H1 (cell line): ENCODE results near the gene TFDP1. TPM values are rescaled to one million over a fixed set of nuclear protein-coding genes. Genes with fewer than 3 reads are reported as not detected.

Experiments
- CTCF ChIA-PET: fragments of 300-600 bp; sonication (Branson Sonifier 250); formaldehyde crosslinking; loops from one replicate; lab custom pipeline; 2021; ENCODE audit not compliant: partially characterized antibody; lab: Charles Lee
- POLR2A ChIA-PET: fragments of 300-600 bp; sonication (Branson Sonifier 250); formaldehyde crosslinking; loops from one replicate; lab custom pipeline; 2021; ENCODE audit warnings: inconsistent platforms; ENCODE audit not compliant: partially characterized antibody; lab: Charles Lee
- DNase-seq, 2 experiments: peaks; one replicate each; pipeline versions ENCODE4 v3.0.0 to v3.0.0-alpha.2; 2010 to 2022; ENCODE audit warnings: low spot score in 2 of 2, low read depth in 1 of 2, mixed read lengths in 1 of 2
- FAIRE-seq: peaks from 2 replicates; lab custom pipeline; 2011; peaks lifted over from hg19 to GRCh38; lab: Jason Lieb, UNC
- H2AFZ ChIP-seq: 2 replicates; pipeline ENCODE4 v1.8.1; 2012; ENCODE audit warnings: low read length, inconsistent platforms
- H2AK5ac ChIP-seq: 2 replicates; pipeline ENCODE4 v1.6.1; 2013; ENCODE audit warnings: low read depth, low read length
- H2BK120ac ChIP-seq: replicated peaks from 2 replicates; pipeline ENCODE3; 2013; ENCODE audit warnings: low read depth, low read length, inconsistent platforms
- H2BK12ac ChIP-seq: 2 replicates; pipeline ENCODE4 v1.6.1; 2013; ENCODE audit warnings: low read depth, low read length
- H2BK15ac ChIP-seq: 2 replicates; pipeline ENCODE4 v1.6.1; 2013; ENCODE audit warnings: low read length
- H2BK20ac ChIP-seq: 2 replicates; pipeline ENCODE4 v1.6.1; 2013; ENCODE audit warnings: low read length
- H2BK5ac ChIP-seq: 2 replicates; pipeline ENCODE4 v1.6.1; 2013; ENCODE audit warnings: low read depth, low read length
- H3K14ac ChIP-seq: 2 replicates; pipeline ENCODE4 v1.6.1; 2013; ENCODE audit warnings: inconsistent platforms; ENCODE audit not compliant: insufficient read length
- H3K18ac ChIP-seq: 2 replicates; pipeline ENCODE4 v1.6.1; 2013; ENCODE audit warnings: low read length; ENCODE audit errors: extremely low read depth
- H3K23ac ChIP-seq: 2 replicates; pipeline ENCODE4 v1.6.1; 2013; ENCODE audit warnings: inconsistent platforms; ENCODE audit not compliant: insufficient read length
- H3K23me2 ChIP-seq: 2 replicates; pipeline ENCODE4 v1.6.1; 2013; ENCODE audit warnings: low read depth, low read length
- H3K27ac ChIP-seq: 2 replicates; pipeline ENCODE4 v1.6.1; 2011; ENCODE audit warnings: low read depth, low read length, inconsistent platforms
- H3K27me3 ChIP-seq, 4 experiments: replicated peaks in 1 of 4; 1 replicate in 1 of 4; 2 replicates in 3 of 4; pipeline versions ENCODE4 v1.6.1 to v1.8.1; 2011 to 2013; ENCODE audit warnings: low read length in 3 of 4, mild to moderate bottlenecking in 3 of 4, inconsistent platforms in 2 of 4, mixed read lengths in 2 of 4, moderate library complexity in 1 of 4; ENCODE audit not compliant: control insufficient read depth in 3 of 4, insufficient read depth in 3 of 4; ENCODE audit errors: extremely low read depth in 1 of 4
- H3K36me3 ChIP-seq, 4 experiments: 2 replicates each; pipeline versions ENCODE4 v1.6.1 to v1.8.1; 2011 to 2013; ENCODE audit warnings: mild to moderate bottlenecking in 4 of 4, low read length in 3 of 4, moderate library complexity in 2 of 4, control low read depth in 1 of 4, inconsistent platforms in 1 of 4; ENCODE audit not compliant: insufficient read depth in 4 of 4, control insufficient read depth in 2 of 4
- H3K4ac ChIP-seq: replicated peaks from 2 replicates; pipeline ENCODE3; 2013; ENCODE audit warnings: low read length, low read depth, mixed read lengths, inconsistent platforms; ENCODE audit not compliant: insufficient read length
- H3K4me1 ChIP-seq, 4 experiments: replicated peaks in 1 of 4; 1 replicate in 1 of 4; 2 replicates in 3 of 4; pipeline versions ENCODE4 v1.6.1 to v1.8.1; 2011 to 2013; ENCODE audit warnings: low read length in 3 of 4, inconsistent platforms in 2 of 4, mixed read lengths in 1 of 4; ENCODE audit not compliant: insufficient read depth in 4 of 4, control insufficient read depth in 3 of 4
- H3K4me2 ChIP-seq, 2 experiments: 2 replicates each; pipeline versions ENCODE4 v1.6.1 to v1.8.1; 2011 to 2013; ENCODE audit warnings: low read depth in 2 of 2, low read length in 2 of 2, control low read depth in 1 of 2, inconsistent platforms in 1 of 2, mild to moderate bottlenecking in 1 of 2; ENCODE audit not compliant: insufficient read depth in 1 of 2
- H3K4me3 ChIP-seq, 4 experiments: fragments of 200-600, 300-600 bp in 1 of 4; sonication (generic), shearing (Covaris generic), sonication (Bioruptor Twin) in 1 of 4; 2 replicates each; pipeline versions ENCODE4 v1.5.1 to v1.8.1; 2011 to 2016; ENCODE audit warnings: low read length in 4 of 4, low read depth in 3 of 4, control low read depth in 2 of 4, inconsistent platforms in 2 of 4, mild to moderate bottlenecking in 2 of 4, mixed read lengths in 1 of 4, moderate library complexity in 1 of 4; ENCODE audit not compliant: insufficient read depth in 2 of 4; ENCODE audit errors: extremely low read depth in 1 of 4
- H3K56ac ChIP-seq: replicated peaks from 2 replicates; pipeline ENCODE3; 2013; ENCODE audit warnings: low read depth, mild to moderate bottlenecking, mixed read lengths, low read length, inconsistent platforms; ENCODE audit not compliant: insufficient read length
- H3K79me1 ChIP-seq: 2 replicates; pipeline ENCODE4 v1.6.1; 2013; ENCODE audit warnings: low read depth, low read length, control low read depth
- H3K79me2 ChIP-seq, 2 experiments: 2 replicates each; pipeline versions ENCODE4 v1.6.1 to v1.8.1; 2012 to 2013; ENCODE audit warnings: low read length in 2 of 2, mild to moderate bottlenecking in 2 of 2, inconsistent platforms in 1 of 2; ENCODE audit not compliant: insufficient read depth in 2 of 2, control insufficient read depth in 1 of 2
- H3K9ac ChIP-seq, 4 experiments: replicated peaks in 1 of 4; 1 replicate in 1 of 4; 2 replicates in 3 of 4; pipeline versions ENCODE4 v1.6.1 to v1.8.1; 2011 to 2013; ENCODE audit warnings: low read depth in 3 of 4, low read length in 3 of 4, control low read depth in 2 of 4, mild to moderate bottlenecking in 2 of 4, moderate library complexity in 2 of 4, inconsistent platforms in 1 of 4; ENCODE audit errors: extremely low read depth in 1 of 4
- H3K9me3 ChIP-seq, 2 experiments: 2 replicates each; pipeline versions ENCODE4 v1.6.1 to v1.8.1; 2012 to 2013; ENCODE audit warnings: mild to moderate bottlenecking in 2 of 2, moderate library complexity in 2 of 2, control low read depth in 1 of 2, inconsistent platforms in 1 of 2, low read depth in 1 of 2, low read length in 1 of 2, mixed read lengths in 1 of 2; ENCODE audit not compliant: insufficient read depth in 2 of 2
- H4K20me1 ChIP-seq, 2 experiments: replicated peaks in 1 of 2; 2 replicates each; pipeline versions ENCODE3 to v1.8.1; 2011 to 2013; ENCODE audit warnings: inconsistent platforms in 2 of 2, low read length in 2 of 2, mild to moderate bottlenecking in 1 of 2; ENCODE audit not compliant: insufficient read depth in 2 of 2, control insufficient read depth in 1 of 2
- H4K5ac ChIP-seq: 2 replicates; pipeline ENCODE4 v1.6.1; 2013; ENCODE audit warnings: low read length, low read depth, mixed read lengths, inconsistent platforms; ENCODE audit not compliant: insufficient read length
- H4K8ac ChIP-seq: 2 replicates; pipeline ENCODE4 v1.8.0; 2013; ENCODE audit warnings: mild to moderate bottlenecking, moderate library complexity, low read length, inconsistent platforms; ENCODE audit not compliant: insufficient read depth; ENCODE audit errors: extremely low read depth
- H4K91ac ChIP-seq: replicated peaks from 2 replicates; pipeline ENCODE3; 2013; ENCODE audit warnings: low read length, mixed read lengths, inconsistent platforms; ENCODE audit not compliant: insufficient read length
- MAX ChIP-seq: IDR thresholded peaks from 2 replicates; pipeline ENCODE4 v1.6.1; 2012; ENCODE audit warnings: inconsistent platforms
- TAF7 ChIP-seq: optimal IDR thresholded peaks from 2 replicates; pipeline ENCODE3; 2011; ENCODE audit warnings: low read depth, mild to moderate bottlenecking, inconsistent platforms, low read length, moderate library complexity, borderline replicate concordance
- WGBS, 2 experiments: shearing (Covaris generic) in 1 of 2; methylation state at CpG; one replicate each; pipeline versions ENCODE4 v1.1.6 to v1.1.7; 2013 to 2015; ENCODE audit warnings: low lambda C conversion rate in 2 of 2, mixed read lengths in 2 of 2, inconsistent platforms in 1 of 2, low coverage in 1 of 2, missing lambda C conversion rate in 1 of 2; ENCODE audit not compliant: insufficient replicate concordance in 2 of 2, insufficient coverage in 1 of 2, insufficient read length in 1 of 2; ENCODE audit errors: extremely low coverage in 1 of 2, missing lambda C conversion rate in 1 of 2; 5-methylcytosine and 5-hydroxymethylcytosine counted together
- polyA plus RNA-seq, 7 experiments: library from polyadenylated mRNA; depleted of rRNA in 3 of 7; stranded (reverse) in 5 of 7; unstranded in 2 of 7; fragments of >200 nt in 5 of 7; fragments of 200-250 nt in 2 of 7; gene quantifications; 1 replicate in 5 of 7; 2 replicates in 1 of 7; 4 replicates in 1 of 7; pipeline versions ENCODE4 v1.2.1 to v1.2.3, GENCODE V29; 2011 to 2013; ENCODE audit warnings: missing spikeins in 2 of 7, mixed read lengths in 2 of 7
- total RNA-seq: library from RNA; stranded (reverse); fragmentation: NEBNext Ultra II Directional; extraction: Animal tissue kit (Norgen Biotek cat#: 25700); gene quantifications from 2 replicates; pipeline ENCODE4 v1.2.1, GENCODE V29; 2021

The TFDP1 gene
- total and polyA plus RNA-seq, 2 of the 8 experiments (the other 6 are each of a cell fraction or from before 2014, with no cell fraction given) = 43.6 to 81.9 TPM

DNA sequence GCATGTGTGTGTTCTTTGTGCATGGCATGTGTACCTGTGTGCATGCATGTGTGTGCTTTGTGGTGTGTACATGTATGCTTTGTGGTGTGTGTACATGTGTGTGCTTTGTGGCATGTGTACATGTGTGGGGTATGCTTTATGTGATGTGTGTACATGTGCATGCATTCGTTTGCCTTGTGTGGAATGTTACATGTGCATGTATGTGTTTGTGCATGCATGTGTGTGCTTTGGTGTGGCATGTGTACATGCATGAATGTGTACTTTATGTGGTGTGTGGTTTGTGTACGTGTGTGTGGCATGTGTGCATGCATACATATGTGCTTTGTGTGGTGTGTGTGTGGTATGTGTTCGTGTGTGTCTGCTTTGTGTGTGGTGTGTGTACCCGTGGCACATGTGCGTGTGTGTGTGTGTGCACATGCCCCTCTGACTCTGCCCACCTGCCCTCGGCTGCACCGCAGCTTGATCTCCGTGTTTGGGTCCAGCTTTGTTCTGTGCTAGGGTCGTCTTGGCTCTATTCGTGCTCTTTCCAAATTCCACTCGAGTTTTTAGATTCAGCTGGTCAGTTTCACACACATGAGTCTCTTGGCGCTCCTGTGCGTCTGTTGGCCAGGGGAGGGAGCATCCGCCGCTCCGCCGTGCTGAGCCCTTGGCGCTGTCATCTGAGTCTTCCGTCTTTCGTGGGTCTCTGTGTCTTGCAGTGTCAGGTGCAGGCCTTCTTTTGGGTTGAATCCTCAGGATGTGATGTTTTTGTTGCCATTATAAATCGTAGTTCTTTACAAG lies 46.5 kb upstream of the TFDP1 start:
- peak overlapping the region; percentile 13; the same call in 1 of the 2 replicates for H2BK15ac ChIP-seq
- H3K4ac ChIP-seq = no peak overlapping the region
- H2AK5ac ChIP-seq = peak overlapping the region; percentile 88; the same call in 1 of the 2 replicates
- peaks cover 0 to 4% of the 10 kb centered on the region in 2 experiments; a peak in 1 of 4 replicates for H3K79me2 ChIP-seq
- H3K18ac ChIP-seq = no peak overlapping the region
- no peak overlapping the region for H3K14ac ChIP-seq
- no peak overlapping the region for H3K56ac ChIP-seq
- H3K4me2 ChIP-seq = no peak overlapping the region
- H3K27ac ChIP-seq = no peak overlapping the region
- no peaks in the 10 kb centered on the region for H3K23me2 ChIP-seq
- no peak overlapping the region for H2BK120ac ChIP-seq
- no peak overlapping the region for H3K9ac ChIP-seq
- H2BK5ac ChIP-seq = peak overlapping the region; percentile 49; the same call in 1 of the 2 replicates
- peaks cover 0 to 4% (median 0%) of the 10 kb centered on the region in 4 experiments; a peak in 1 of 7 replicates for H3K4me1 ChIP-seq
- H3K9me3 ChIP-seq = no peaks in the 10 kb centered on the region
- no peak overlapping the region for H4K5ac ChIP-seq
- DNase-seq = no peak
- H4K91ac ChIP-seq = no peak overlapping the region
- peaks cover 0 to 8% of the 10 kb centered on the region in 2 experiments for H4K20me1 ChIP-seq
- TF ChIP-seq TAF7 (no peak), MAX (no peak)
- H4K8ac ChIP-seq = no peak overlapping the region
- H2BK20ac ChIP-seq = no peak overlapping the region
- peaks cover 6% of the 10 kb centered on the region for H3K79me1 ChIP-seq
- 94% methylated on average over 20 of the region's 21 CpGs; no CpG with 5 or more reads in 1 of the 2 experiments for WGBS, 2 experiments
- H3K23ac ChIP-seq = no peak overlapping the region
- H3K4me3 ChIP-seq = no peak overlapping the region
- no peak overlapping the region for H2AFZ ChIP-seq
- no peaks in the 10 kb centered on the region; a peak in 1 of 7 replicates for H3K27me3 ChIP-seq
- FAIRE-seq = peak; percentile 71
- H2BK12ac ChIP-seq = no peak overlapping the region
- ChIA-PET POLR2A (no interaction called here), CTCF (no interaction called here)
- peaks cover 0 to 9% (median 3%) of the 10 kb centered on the region in 4 experiments; a peak in 6 of 8 replicates for H3K36me3 ChIP-seq
